ENCODE results near the gene LIN28B.
A peak's percentile ranks its signal among the peaks of the same experiment; 100 is the strongest.
"Not testable (repeated sequence)": the region's sequence is repeated elsewhere in the genome, so short reads cannot be mapped to it uniquely, and the experiment has no call there.

LIN28B gene

GRCh38 chr6:104990085-104990484 is 33.2 kb downstream of the LIN28B start:
- Histone ChIP-seq H3K9ac (ENCODE audit: low read length) (no peak overlapping the region), H3K4me1 (ENCODE audit: insufficient read depth, low read length) (no peaks in the 10 kb centered on the region), H3K9me3 (ENCODE audit: low read length) (no peaks in the 10 kb centered on the region), H3K27ac (ENCODE audit: low read depth, low read length) (no peak overlapping the region), H3K27me3 (ENCODE audit: control insufficient read depth in 1 of 2, insufficient read depth in 2 of 2, low read length in 2 of 2) (no peaks in the 10 kb centered on the region), H3K36me3 (ENCODE audit: insufficient read depth, low read length) (no peaks in the 10 kb centered on the region), H3K4me3 (ENCODE audit: low read depth in 1 of 2, low read length in 2 of 2) (no peak overlapping the region)

- not testable (repeated sequence) for H3K36me3 ChIP-seq (ENCODE audit: insufficient read depth, low read length); H3K4me1 ChIP-seq (ENCODE audit: insufficient read depth, low read length); H3K9me3 ChIP-seq (ENCODE audit: low read length); H3K9ac ChIP-seq (ENCODE audit: low read length); H3K4me3 ChIP-seq (ENCODE audit: low read depth in 1 of 2, low read length in 2 of 2); H3K27ac ChIP-seq (ENCODE audit: low read depth, low read length); H3K27me3 ChIP-seq (ENCODE audit: control insufficient read depth in 1 of 2, insufficient read depth in 2 of 2, low read length in 2 of 2)
Observed at GRCh38 chr6:104991062-104991461, 34.2 kb downstream of the LIN28B start.

- H3K27me3 ChIP-seq (ENCODE audit: control insufficient read depth in 1 of 2, insufficient read depth in 2 of 2, low read length in 2 of 2); H3K9ac ChIP-seq (ENCODE audit: low read length); H3K27ac ChIP-seq (ENCODE audit: low read depth, low read length); H3K36me3 ChIP-seq (ENCODE audit: insufficient read depth, low read length); H3K4me3 ChIP-seq (ENCODE audit: low read depth in 1 of 2, low read length in 2 of 2); H3K9me3 ChIP-seq (ENCODE audit: low read length): not testable (repeated sequence)
- peaks cover 11% of the 10 kb centered on the region for H3K4me1 ChIP-seq (ENCODE audit: insufficient read depth, low read length)
Observed at GRCh38 chr6:104993576-104993975, 36.7 kb downstream of the LIN28B start.

GRCh38 chr6:104995989-104996617 is 39.2 kb downstream of the LIN28B start:
- H3K27me3 ChIP-seq (ENCODE audit: control insufficient read depth in 1 of 2, insufficient read depth in 2 of 2, low read length in 2 of 2) = no peaks in the 10 kb centered on the region
- H3K4me3 ChIP-seq (ENCODE audit: low read depth in 1 of 2, low read length in 2 of 2) = no peak overlapping the region
- no peaks in the 10 kb centered on the region for H3K36me3 ChIP-seq (ENCODE audit: insufficient read depth, low read length)
- no peak overlapping the region for H3K27ac ChIP-seq (ENCODE audit: low read depth, low read length)
- peaks cover 11% of the 10 kb centered on the region for H3K4me1 ChIP-seq (ENCODE audit: insufficient read depth, low read length)
- no peaks in the 10 kb centered on the region for H3K9me3 ChIP-seq (ENCODE audit: low read length)
- peak overlapping the region; percentile 6 for H3K9ac ChIP-seq (ENCODE audit: low read length)

GRCh38 chr6:105001063-105001462 is 44.2 kb downstream of the LIN28B start:
- Histone ChIP-seq H3K4me1 (ENCODE audit: insufficient read depth, low read length) (peaks cover 8% of the 10 kb centered on the region), H3K9ac (ENCODE audit: low read length) (no peak overlapping the region), H3K27me3 (ENCODE audit: control insufficient read depth in 1 of 2, insufficient read depth in 2 of 2, low read length in 2 of 2) (no peaks in the 10 kb centered on the region), H3K4me3 (ENCODE audit: low read depth in 1 of 2, low read length in 2 of 2) (no peak overlapping the region), H3K9me3 (ENCODE audit: low read length) (no peaks in the 10 kb centered on the region), H3K27ac (ENCODE audit: low read depth, low read length) (no peak overlapping the region), H3K36me3 (ENCODE audit: insufficient read depth, low read length) (no peaks in the 10 kb centered on the region)

- Histone ChIP-seq H3K4me1 (ENCODE audit: insufficient read depth, low read length) (no peaks in the 10 kb centered on the region), H3K4me3 (ENCODE audit: low read depth in 1 of 2, low read length in 2 of 2) (no peak overlapping the region), H3K9ac (ENCODE audit: low read length) (no peak overlapping the region), H3K27ac (ENCODE audit: low read depth, low read length) (no peak overlapping the region), H3K36me3 (ENCODE audit: insufficient read depth, low read length) (no peaks in the 10 kb centered on the region), H3K9me3 (ENCODE audit: low read length) (no peaks in the 10 kb centered on the region), H3K27me3 (ENCODE audit: control insufficient read depth in 1 of 2, insufficient read depth in 2 of 2, low read length in 2 of 2) (no peaks in the 10 kb centered on the region)
Observed at GRCh38 chr6:105001906-105002305, 45.0 kb downstream of the LIN28B start.

- no peak overlapping the region for H3K9ac ChIP-seq (ENCODE audit: low read length)
- no peak overlapping the region for H3K4me3 ChIP-seq (ENCODE audit: low read depth in 1 of 2, low read length in 2 of 2)
- no peak overlapping the region for H3K27ac ChIP-seq (ENCODE audit: low read depth, low read length)
- no peaks in the 10 kb centered on the region for H3K27me3 ChIP-seq (ENCODE audit: control insufficient read depth in 1 of 2, insufficient read depth in 2 of 2, low read length in 2 of 2)
- H3K36me3 ChIP-seq (ENCODE audit: insufficient read depth, low read length) = no peaks in the 10 kb centered on the region
- H3K4me1 ChIP-seq (ENCODE audit: insufficient read depth, low read length) = no peaks in the 10 kb centered on the region
- no peaks in the 10 kb centered on the region for H3K9me3 ChIP-seq (ENCODE audit: low read length)
Observed at GRCh38 chr6:105005451-105005850, 48.5 kb downstream of the LIN28B start.

- not testable (repeated sequence) for H3K4me1 ChIP-seq (ENCODE audit: insufficient read depth, low read length); H3K4me3 ChIP-seq (ENCODE audit: low read depth in 1 of 2, low read length in 2 of 2); H3K27ac ChIP-seq (ENCODE audit: low read depth, low read length); H3K9ac ChIP-seq (ENCODE audit: low read length); H3K27me3 ChIP-seq (ENCODE audit: control insufficient read depth in 1 of 2, insufficient read depth in 2 of 2, low read length in 2 of 2); H3K36me3 ChIP-seq (ENCODE audit: insufficient read depth, low read length); H3K9me3 ChIP-seq (ENCODE audit: low read length)
Observed at GRCh38 chr6:105013459-105013858, 56.6 kb downstream of the LIN28B start.

- H3K27me3 ChIP-seq (ENCODE audit: control insufficient read depth in 1 of 2, insufficient read depth in 2 of 2, low read length in 2 of 2) = no peaks in the 10 kb centered on the region
- no peak overlapping the region for H3K27ac ChIP-seq (ENCODE audit: low read depth, low read length)
- no peak overlapping the region for H3K4me3 ChIP-seq (ENCODE audit: low read depth in 1 of 2, low read length in 2 of 2)
- H3K36me3 ChIP-seq (ENCODE audit: insufficient read depth, low read length) = no peaks in the 10 kb centered on the region
- H3K9me3 ChIP-seq (ENCODE audit: low read length) = no peaks in the 10 kb centered on the region
- H3K9ac ChIP-seq (ENCODE audit: low read length) = no peak overlapping the region
- H3K4me1 ChIP-seq (ENCODE audit: insufficient read depth, low read length) = no peaks in the 10 kb centered on the region
Observed at GRCh38 chr6:105014448-105014847, 57.5 kb downstream of the LIN28B start.

- Histone ChIP-seq H3K9ac (ENCODE audit: low read length) (no peak overlapping the region), H3K4me3 (ENCODE audit: low read depth in 1 of 2, low read length in 2 of 2) (no peak overlapping the region), H3K27me3 (ENCODE audit: control insufficient read depth in 1 of 2, insufficient read depth in 2 of 2, low read length in 2 of 2) (no peaks in the 10 kb centered on the region), H3K4me1 (ENCODE audit: insufficient read depth, low read length) (no peaks in the 10 kb centered on the region), H3K36me3 (ENCODE audit: insufficient read depth, low read length) (no peaks in the 10 kb centered on the region), H3K9me3 (ENCODE audit: low read length) (no peaks in the 10 kb centered on the region), H3K27ac (ENCODE audit: low read depth, low read length) (no peak overlapping the region)
Observed at GRCh38 chr6:105014954-105015353, 58.0 kb downstream of the LIN28B start.

- no peak overlapping the region for H3K4me3 ChIP-seq (ENCODE audit: low read depth in 1 of 2, low read length in 2 of 2)
- H3K9ac ChIP-seq (ENCODE audit: low read length) = no peak overlapping the region
- H3K36me3 ChIP-seq (ENCODE audit: insufficient read depth, low read length) = no peaks in the 10 kb centered on the region
- no peak overlapping the region for H3K27ac ChIP-seq (ENCODE audit: low read depth, low read length)
- H3K27me3 ChIP-seq (ENCODE audit: control insufficient read depth in 1 of 2, insufficient read depth in 2 of 2, low read length in 2 of 2) = no peaks in the 10 kb centered on the region
- no peaks in the 10 kb centered on the region for H3K9me3 ChIP-seq (ENCODE audit: low read length)
- H3K4me1 ChIP-seq (ENCODE audit: insufficient read depth, low read length) = no peaks in the 10 kb centered on the region
Observed at GRCh38 chr6:105015482-105015881, 58.6 kb downstream of the LIN28B start.

GRCh38 chr6:105019285-105019684 is 62.4 kb downstream of the LIN28B start:
- H3K27ac ChIP-seq (ENCODE audit: low read depth, low read length) = no peak overlapping the region
- no peak overlapping the region for H3K9ac ChIP-seq (ENCODE audit: low read length)
- H3K27me3 ChIP-seq (ENCODE audit: control insufficient read depth in 1 of 2, insufficient read depth in 2 of 2, low read length in 2 of 2) = no peaks in the 10 kb centered on the region
- H3K9me3 ChIP-seq (ENCODE audit: low read length) = no peaks in the 10 kb centered on the region
- H3K36me3 ChIP-seq (ENCODE audit: insufficient read depth, low read length) = no peaks in the 10 kb centered on the region
- no peak overlapping the region for H3K4me3 ChIP-seq (ENCODE audit: low read depth in 1 of 2, low read length in 2 of 2)
- H3K4me1 ChIP-seq (ENCODE audit: insufficient read depth, low read length) = no peaks in the 10 kb centered on the region

Measured in muscle layer of colon (tissue), 2 donors.